Measurements from ENCODE around the gene TTC16. TPM values are rescaled to one million over a fixed set of nuclear protein-coding genes. Genes with fewer than 3 reads are reported as not detected.
A peak's percentile ranks its signal among the peaks of the same experiment; 100 is the strongest.
"Not testable (repeated sequence)": the region's sequence is repeated elsewhere in the genome, so short reads cannot be mapped to it uniquely, and the experiment has no call there.

TTC16 gene
- total RNA-seq, 2 experiments from 2014 or later: 0.61 to 0.69 TPM

DNA sequence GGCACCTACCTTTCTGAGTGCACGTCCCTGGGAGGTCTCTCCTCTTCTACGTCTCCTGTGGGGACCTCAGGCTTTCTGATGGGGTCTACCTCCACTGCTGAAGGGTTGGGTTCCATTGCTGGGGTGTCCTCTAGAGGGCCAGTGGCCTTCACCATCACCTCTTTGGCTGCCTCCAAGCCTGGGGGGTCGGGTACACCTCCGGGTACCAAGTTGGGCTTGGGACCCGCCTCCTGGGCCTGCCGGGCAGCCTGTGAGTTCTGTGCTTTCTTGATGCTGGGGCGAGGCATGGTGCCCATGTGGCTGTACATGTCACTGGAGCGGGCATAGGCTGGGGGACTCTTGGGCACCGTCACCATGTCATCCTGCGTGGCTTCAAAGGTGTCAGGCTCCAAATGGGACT, 58.1 kb downstream of the TTC16 start:
- no peak overlapping the region for H3K4me3 Mint-ChIP-seq
- peaks cover 31% of the 10 kb centered on the region for H3K36me3 Mint-ChIP-seq
- POLR2A ChIA-PET: no interaction called here
- H3K27ac Mint-ChIP-seq: no peak overlapping the region
- H3K9me3 Mint-ChIP-seq: no peaks in the 10 kb centered on the region
- peaks cover 43% of the 10 kb centered on the region for H3K4me1 Mint-ChIP-seq (ENCODE audit: low read depth)
- no peaks in the 10 kb centered on the region for H3K27me3 Mint-ChIP-seq
- intact Hi-C loops (cut with micrococcal nuclease): loop anchor here (5.0 to 10.0 kb wide), 2 partner anchors 203 to 291 kb away; partner anchors contain the start of genes NAIF1 and SLC25A25
- DNase-seq: no peak
- CTCF ChIA-PET: interaction anchor here (0.8 to 2.8 kb wide), 2 partner anchors 11 to 39 kb away, joined by 3 to 24 read pairs; partner anchors contain the start of genes CDK9 and TOR2A

DNA sequence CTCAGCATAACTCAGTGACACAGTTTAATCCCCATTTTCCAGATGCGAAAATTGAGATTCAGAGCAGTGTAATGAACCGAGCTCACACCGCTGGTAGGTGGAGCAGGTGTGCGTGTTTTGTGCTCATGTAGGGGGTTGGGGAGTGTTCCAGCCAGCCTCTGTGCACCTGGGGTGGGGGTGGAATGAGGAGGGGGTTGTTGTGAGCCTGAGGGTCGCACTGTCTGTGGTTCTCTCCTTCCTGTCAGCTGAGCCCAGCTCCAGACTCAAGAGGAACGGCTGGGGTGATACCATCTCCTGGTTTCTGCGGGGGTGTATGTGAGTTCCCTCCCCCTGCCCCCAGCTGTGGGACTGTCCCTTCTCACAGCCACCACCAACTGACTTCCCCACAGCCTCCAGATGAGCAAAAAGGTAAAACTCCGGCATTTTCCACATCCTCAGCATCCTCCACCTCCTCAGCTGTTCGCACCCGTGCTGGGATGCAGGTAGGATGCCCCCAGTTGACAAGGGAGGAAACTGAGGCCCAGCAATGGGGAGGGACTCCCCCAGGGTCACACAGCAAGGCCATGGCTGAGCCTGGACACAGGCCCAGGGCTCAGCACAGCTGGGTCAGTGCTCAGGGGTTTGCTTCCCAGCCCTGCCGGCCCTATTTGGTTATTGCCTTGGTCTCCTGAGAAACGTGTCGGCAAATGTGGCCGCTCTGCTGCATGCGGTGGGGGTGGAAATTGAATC, 60.5 kb downstream of the TTC16 start:
- CTCF ChIA-PET: interaction anchor here (0.7 to 2.8 kb wide), 5 partner anchors 9 to 145 kb away, joined by 3 to 24 read pairs (median 5); partner anchors contain the start of genes CDK9 and TOR2A
- Mint-ChIP-seq H3K27ac (peak overlapping the region; percentile 98), H3K4me3 (peak overlapping the region; percentile 99), H3K36me3 (peaks cover 24% of the 10 kb centered on the region), H3K9me3 (no peaks in the 10 kb centered on the region), H3K27me3 (no peaks in the 10 kb centered on the region), H3K4me1 (ENCODE audit: low read depth) (peaks cover 42% of the 10 kb centered on the region)
- intact Hi-C loops (cut with micrococcal nuclease): loop anchor here (10.0 kb wide), 1 partner anchor 288 kb away; the partner anchor contains the start of genes NAIF1 and SLC25A25
- peak; percentile 87 for DNase-seq
- POLR2A ChIA-PET: interaction anchor here (0.7 to 2.6 kb wide), 3 partner anchors 9 to 41 kb away, joined by 3 to 14 read pairs (median 7); partner anchors contain the start of genes CDK9 and TOR2A

DNA sequence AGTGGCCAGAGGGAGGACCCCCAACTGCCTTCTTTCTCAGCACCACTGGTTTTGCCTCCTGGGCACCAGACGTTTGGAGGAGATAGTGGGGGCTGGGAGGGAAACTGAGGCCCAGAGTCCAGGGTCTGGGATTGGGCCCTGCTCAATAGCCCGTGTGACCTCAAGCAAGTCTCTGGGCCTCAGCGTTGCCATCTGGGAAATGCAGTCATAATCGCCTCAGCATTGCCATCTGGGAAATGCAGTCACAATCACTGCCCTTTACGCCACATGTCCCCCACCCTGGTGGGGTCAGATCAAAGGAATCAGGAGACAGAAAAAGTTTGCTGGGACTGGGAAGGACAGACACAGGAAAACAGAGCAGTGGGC, 61.0 kb downstream of the TTC16 start:
- H3K9me3 Mint-ChIP-seq: no peaks in the 10 kb centered on the region
- peak; percentile 53 for DNase-seq
- H3K36me3 Mint-ChIP-seq: peaks cover 24% of the 10 kb centered on the region
- H3K4me3 Mint-ChIP-seq: peak overlapping the region; percentile 99
- no peaks in the 10 kb centered on the region for H3K27me3 Mint-ChIP-seq
- H3K27ac Mint-ChIP-seq: peak overlapping the region; percentile 98
- H3K4me1 Mint-ChIP-seq (ENCODE audit: low read depth): peaks cover 43% of the 10 kb centered on the region
- CTCF ChIA-PET: interaction anchor here (1.4 to 2.8 kb wide), 4 partner anchors 8 to 145 kb away, joined by 4 to 24 read pairs (median 6); partner anchors contain the start of genes CDK9 and TOR2A
- intact Hi-C loops (cut with micrococcal nuclease): loop anchor here (10.0 kb wide), 1 partner anchor 288 kb away; the partner anchor contains the start of genes NAIF1 and SLC25A25
- POLR2A ChIA-PET: interaction anchor here (2.6 kb wide), 1 partner anchor 8 kb away, joined by 14 read pairs; the partner anchor contains the start of gene CDK9

DNA sequence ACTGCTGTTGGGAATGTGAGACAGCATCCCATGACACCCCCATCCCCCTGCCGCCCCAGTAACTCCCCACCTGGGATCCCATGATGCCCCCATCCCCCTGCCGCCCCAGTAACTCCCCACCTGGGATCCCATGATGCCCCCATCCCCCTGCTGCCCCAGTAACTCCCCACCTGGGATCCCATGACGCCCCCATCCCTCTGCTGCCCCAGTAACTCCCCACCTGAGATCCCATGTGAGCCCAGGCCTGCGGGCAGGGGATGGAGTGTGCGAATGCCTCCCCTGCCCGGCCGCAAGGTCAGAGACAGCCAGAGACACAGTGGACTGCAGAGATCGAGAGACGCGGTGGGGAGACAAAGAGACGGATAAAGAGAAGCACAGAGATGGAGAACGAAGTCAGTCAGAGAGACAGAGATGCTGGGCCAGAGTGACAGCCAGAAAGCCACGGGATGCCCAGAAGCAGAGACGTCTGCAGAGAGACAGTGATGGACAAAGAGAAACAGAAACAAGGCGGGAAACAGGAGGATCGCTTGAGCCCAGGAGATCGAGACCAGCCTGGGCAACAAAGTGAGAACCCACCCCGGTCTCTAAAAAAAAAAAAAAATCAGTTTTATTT, 61.6 kb downstream of the TTC16 start:
- Mint-ChIP-seq H3K9me3 (no peaks in the 10 kb centered on the region), H3K27me3 (no peaks in the 10 kb centered on the region), H3K36me3 (peaks cover 24% of the 10 kb centered on the region), H3K4me3 (peak overlapping the region; percentile 99), H3K4me1 (ENCODE audit: low read depth) (peaks cover 46% of the 10 kb centered on the region), H3K27ac (peak overlapping the region; percentile 98)
- peak; percentile 41 for DNase-seq
- POLR2A ChIA-PET: interaction anchor here (0.6 to 2.2 kb wide), 4 partner anchors 11 to 185 kb away, joined by 3 to 23 read pairs (median 4); no protein-coding TSS in a partner anchor
- intact Hi-C loops (cut with micrococcal nuclease): loop anchor here (10.0 kb wide), 1 partner anchor 287 kb away; the partner anchor contains the start of genes NAIF1 and SLC25A25
- CTCF ChIA-PET: interaction anchor here (1.4 to 3.4 kb wide), 4 partner anchors 7 to 92 kb away, joined by 4 to 25 read pairs (median 9); partner anchors contain the start of gene TOR2A

DNA sequence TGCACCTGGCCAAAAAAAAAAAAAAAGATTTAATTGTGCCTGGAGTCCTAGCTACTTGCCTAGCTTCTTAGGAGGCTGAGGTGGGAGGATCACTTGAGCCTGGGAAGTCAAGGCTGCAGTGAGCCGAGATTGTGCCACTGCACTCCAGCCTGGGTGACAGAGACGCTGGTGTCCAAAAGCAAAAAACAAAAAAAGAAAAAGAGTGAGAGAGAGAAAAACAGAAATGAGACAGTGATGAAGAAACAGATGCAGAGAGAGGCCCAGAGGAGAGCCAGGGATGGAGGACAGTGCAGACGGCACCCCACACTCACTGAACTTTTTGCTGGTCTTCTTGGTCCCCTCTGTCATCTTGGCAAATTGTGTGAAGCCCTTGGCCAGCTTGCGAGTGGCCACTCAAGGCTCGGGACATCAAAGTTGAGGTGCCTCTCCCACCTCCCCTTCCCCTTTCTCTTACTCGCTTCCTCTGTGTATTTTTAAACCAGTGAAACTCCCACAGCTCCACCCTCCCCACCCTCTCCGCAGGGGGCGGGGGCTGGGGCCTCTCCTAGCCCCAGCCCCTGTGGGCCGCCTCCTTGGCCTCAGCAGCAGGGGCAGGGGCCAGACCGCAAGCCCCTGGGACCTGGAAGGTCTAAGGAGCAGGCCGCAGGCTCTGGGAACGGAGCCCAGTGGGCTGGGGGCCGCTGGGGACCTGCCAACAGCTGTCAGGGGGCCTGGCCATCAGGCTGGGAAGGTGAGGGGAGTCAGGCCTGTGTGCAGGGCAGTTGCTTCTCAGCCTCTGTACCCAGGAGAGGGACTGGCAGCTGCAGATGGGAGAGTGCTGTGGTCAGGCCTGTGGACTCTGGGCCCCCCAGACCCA, 62.6 kb downstream of the TTC16 start, which contains the start of gene SH2D3C:
SH2D3C (minus strand) TSS at position 387 of the 856 bp plus-strand sequence; CDS start at position 348, 39 bp downstream.
- H3K27ac Mint-ChIP-seq: peak within 1 kb of the TSS; percentile 98
- peaks cover 22% of the 10 kb centered on the region for H3K36me3 Mint-ChIP-seq
- peaks cover 56% of the 10 kb centered on the region for H3K4me1 Mint-ChIP-seq (ENCODE audit: low read depth)
- ChIA-PET CTCF (interaction anchor here (0.7 to 3.4 kb wide), 8 partner anchors 8 to 165 kb away, joined by 3 to 25 read pairs (median 5); partner anchors contain the start of gene TOR2A), POLR2A (interaction anchor here (0.6 to 2.2 kb wide), 16 partner anchors 9 to 220 kb away, joined by 3 to 23 read pairs (median 4); partner anchors contain the start of genes ST6GALNAC4 and TOR2A)
- intact Hi-C loops (cut with micrococcal nuclease): loop anchor here (2.0 to 10.0 kb wide), 2 partner anchors 248 to 286 kb away; partner anchors contain the start of genes NAIF1 and SLC25A25
- DNase-seq: peak; percentile 73
- H3K9me3 Mint-ChIP-seq: no peaks in the 10 kb centered on the region
- peak within 1 kb of the TSS; percentile 99 for H3K4me3 Mint-ChIP-seq
- no peaks in the 10 kb centered on the region for H3K27me3 Mint-ChIP-seq

DNA sequence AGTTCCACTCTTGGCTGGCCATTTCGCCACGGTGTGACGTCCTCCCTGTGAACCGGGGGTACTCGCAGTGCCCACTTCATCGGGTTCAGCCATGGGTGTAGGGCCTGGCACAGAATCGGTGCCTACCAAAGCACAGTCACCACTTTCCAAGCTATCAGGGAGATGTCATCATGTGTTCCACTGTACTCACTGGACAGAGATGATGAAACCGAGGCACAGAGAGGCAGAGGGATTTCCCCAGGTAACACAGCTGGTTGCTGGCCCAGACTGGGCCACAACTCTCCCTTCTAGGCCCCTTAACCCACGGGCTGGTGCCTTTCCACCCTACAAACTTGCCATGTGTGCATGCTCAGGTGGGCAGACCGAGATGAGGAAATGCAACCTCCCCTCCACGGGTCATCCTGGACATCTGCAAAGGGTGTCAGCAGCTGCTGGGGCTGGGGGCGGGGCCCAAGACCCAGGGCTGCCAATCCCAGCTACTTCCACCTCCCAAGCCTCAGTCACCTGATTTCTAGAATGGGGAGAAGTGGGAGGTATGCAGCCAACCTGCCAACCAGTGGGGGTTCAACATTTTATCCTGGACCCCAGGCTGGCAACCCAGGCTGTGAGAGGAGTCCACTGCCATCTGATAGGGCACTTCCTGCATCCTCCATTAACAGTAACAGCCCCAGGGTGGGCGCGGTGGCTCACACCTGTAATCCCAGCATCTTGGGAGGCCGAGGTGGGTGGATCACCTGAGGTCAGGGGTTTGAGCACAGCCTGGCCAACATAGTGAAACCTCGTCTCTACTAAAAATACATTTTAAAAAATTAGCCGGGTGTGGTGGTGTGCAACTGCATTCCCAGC, 63.5 kb downstream of the TTC16 start:
- H3K27ac Mint-ChIP-seq: peak overlapping the region; percentile 98
- ChIA-PET POLR2A (interaction anchor here (0.9 to 2.2 kb wide), 12 partner anchors 9 to 221 kb away, joined by 3 to 23 read pairs (median 5); partner anchors contain the start of genes ST6GALNAC4 and TOR2A), CTCF (interaction anchor here (1.4 to 3.4 kb wide), 6 partner anchors 9 to 164 kb away, joined by 3 to 25 read pairs (median 8); partner anchors contain the start of gene TOR2A)
- intact Hi-C loops (cut with micrococcal nuclease): loop anchor here (2.0 to 10.0 kb wide), 2 partner anchors 247 to 285 kb away; partner anchors contain the start of genes NAIF1 and SLC25A25
- no peaks in the 10 kb centered on the region for H3K9me3 Mint-ChIP-seq
- DNase-seq: peak; percentile 85
- peaks cover 59% of the 10 kb centered on the region for H3K4me1 Mint-ChIP-seq (ENCODE audit: low read depth)
- H3K27me3 Mint-ChIP-seq: no peaks in the 10 kb centered on the region
- H3K36me3 Mint-ChIP-seq: peaks cover 17% of the 10 kb centered on the region
- peak overlapping the region; percentile 99 for H3K4me3 Mint-ChIP-seq

DNA sequence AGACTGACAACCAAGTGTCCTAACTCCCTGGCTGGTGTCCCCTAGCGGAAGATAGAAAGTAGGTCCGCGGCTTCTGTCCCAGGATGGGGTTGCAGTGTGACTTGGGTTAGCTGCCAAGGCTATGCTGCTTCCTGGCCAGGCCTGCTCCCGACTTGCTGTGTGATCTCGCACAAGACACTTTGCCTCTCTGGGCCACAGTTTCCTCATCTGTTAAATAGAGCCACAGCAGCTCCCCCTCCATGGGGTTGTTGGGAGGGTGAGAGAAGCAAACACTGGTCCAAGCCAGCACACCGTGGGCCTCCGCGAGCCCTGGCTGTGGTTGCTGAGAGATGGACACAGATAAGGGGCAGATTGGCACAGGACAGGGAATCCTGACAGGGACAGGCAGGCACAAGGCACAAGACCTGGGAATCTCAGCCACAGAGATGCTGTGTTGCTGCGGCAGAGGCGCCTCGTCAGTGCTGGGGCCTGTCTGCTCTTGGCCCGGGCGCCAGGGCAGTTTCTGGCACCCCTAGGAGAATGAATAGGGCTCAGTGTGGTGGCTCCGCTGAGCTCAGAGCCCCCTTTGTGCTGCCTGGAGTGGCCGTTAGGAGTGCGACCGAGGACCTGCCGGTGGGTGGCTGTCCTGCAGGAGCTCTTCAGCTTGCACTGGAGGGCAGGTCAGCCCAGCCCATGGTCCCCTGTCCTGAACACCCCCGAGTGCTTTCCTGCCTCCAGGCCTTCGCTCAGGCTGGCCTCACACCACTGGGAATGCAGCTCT, 64.4 kb downstream of the TTC16 start:
- peaks cover 15% of the 10 kb centered on the region for H3K36me3 Mint-ChIP-seq
- no peaks in the 10 kb centered on the region for H3K9me3 Mint-ChIP-seq
- no peak overlapping the region for H3K4me3 Mint-ChIP-seq
- intact Hi-C loops (cut with micrococcal nuclease): no loop called here
- H3K4me1 Mint-ChIP-seq (ENCODE audit: low read depth): peaks cover 64% of the 10 kb centered on the region
- ChIA-PET POLR2A (interaction anchor here (1.1 kb wide), 1 partner anchor 10 kb away, joined by 6 read pairs; no protein-coding TSS in a partner anchor), CTCF (interaction anchor here (1.0 to 3.4 kb wide), 2 partner anchors 9 to 45 kb away, joined by 3 to 25 read pairs; partner anchors contain the start of gene TOR2A)
- H3K27ac Mint-ChIP-seq: peak overlapping the region; percentile 98
- no peaks in the 10 kb centered on the region for H3K27me3 Mint-ChIP-seq
- DNase-seq: no peak

DNA sequence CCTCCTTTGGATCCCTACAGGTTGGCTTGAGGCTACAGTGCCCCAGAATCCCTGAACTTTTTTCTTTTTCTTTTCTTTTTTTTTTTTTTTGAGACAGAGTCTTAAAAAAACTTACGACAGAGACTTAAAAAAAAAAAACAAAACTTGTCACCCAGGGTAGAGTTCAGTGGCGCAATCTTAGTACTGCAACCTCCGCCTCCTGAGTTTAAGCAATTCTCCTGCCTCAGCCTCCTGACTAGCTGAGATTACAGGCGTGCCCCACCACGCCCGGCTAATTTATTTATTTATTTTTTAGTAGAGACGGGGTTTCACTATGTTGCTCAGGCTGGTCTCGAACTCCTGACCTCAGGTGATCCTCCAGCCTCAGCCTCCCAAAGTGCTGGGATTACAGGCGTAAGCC, 65.0 kb downstream of the TTC16 start:
- Mint-ChIP-seq H3K4me1 (ENCODE audit: low read depth) (peaks cover 64% of the 10 kb centered on the region), H3K36me3 (peaks cover 15% of the 10 kb centered on the region), H3K27ac (peak overlapping the region; percentile 82)
- H3K27me3 Mint-ChIP-seq; DNase-seq; intact Hi-C loops (cut with micrococcal nuclease); H3K9me3 Mint-ChIP-seq; H3K4me3 Mint-ChIP-seq: not testable (repeated sequence)
- CTCF ChIA-PET: interaction anchor here (1.0 to 3.4 kb wide), 2 partner anchors 10 to 46 kb away, joined by 3 to 25 read pairs; partner anchors contain the start of gene TOR2A
- POLR2A ChIA-PET: interaction anchor here (1.1 kb wide), 1 partner anchor 10 kb away, joined by 6 read pairs; no protein-coding TSS in a partner anchor

All from activated CD4-positive, alpha-beta memory T cell treated with anti-CD3 and anti-CD28 coated beads for 36 hours (primary cell).